Neural cell (in vitro differentiated cells): Measurements from ENCODE around the gene TINAGL1. TPM values are rescaled to one million over a fixed set of nuclear protein-coding genes. Genes with fewer than 3 reads are reported as not detected.

Experiments
- H2AFZ ChIP-seq: fragments of 200-600, 300-800 bp; sonication (generic), shearing (Covaris generic); 2 replicates; pipeline ENCODE4 v1.6.0; 2014; ENCODE audit warnings: low read depth, mild to moderate bottlenecking, antibody characterized with exemption, low read length, moderate library complexity
- H3F3A ChIP-seq: fragments of 200-600 bp; shearing (Covaris generic); 2 replicates; pipeline ENCODE4 v1.6.1; 2016; ENCODE audit warnings: mild to moderate bottlenecking, moderate library complexity, mixed read lengths, antibody characterized with exemption, low read length; ENCODE audit not compliant: insufficient read depth, poor library complexity, severe bottlenecking
- H3K27ac ChIP-seq: fragments of 200-600, 300-800 bp; sonication (generic), shearing (Covaris generic); 2 replicates; pipeline ENCODE4 v1.5.1; 2014; ENCODE audit warnings: mild to moderate bottlenecking, low read length, moderate library complexity
- H3K27me3 ChIP-seq: fragments of 300-800, 200-600 bp; sonication (generic), shearing (Covaris generic); 2 replicates; pipeline ENCODE4 v1.6.0; 2014; ENCODE audit warnings: mild to moderate bottlenecking, low read depth, low read length, moderate library complexity; ENCODE audit not compliant: insufficient read depth
- H3K36me3 ChIP-seq: fragments of 300-800, 200-600 bp; sonication (generic), shearing (Covaris generic); 2 replicates; pipeline ENCODE4 v1.5.1; 2014; ENCODE audit warnings: mild to moderate bottlenecking, antibody characterized with exemption, low read length, moderate library complexity; ENCODE audit not compliant: insufficient read depth
- H3K4me2 ChIP-seq: fragments of 300-800, 200-600 bp; sonication (generic), shearing (Covaris generic); 2 replicates; pipeline ENCODE4 v1.6.0; 2014; ENCODE audit warnings: mild to moderate bottlenecking, low read length
- H3K4me3 ChIP-seq: fragments of 300-800, 200-600 bp; sonication (generic), shearing (Covaris generic); 2 replicates; pipeline ENCODE4 v1.5.1; 2014; ENCODE audit warnings: mild to moderate bottlenecking, low read length, moderate library complexity
- H3K79me2 ChIP-seq: fragments of 200-600 bp; shearing (Covaris generic); replicated peaks from 2 replicates; pipeline ENCODE4 v1.6.0; 2014; ENCODE audit warnings: mild to moderate bottlenecking, low read length, moderate library complexity; ENCODE audit not compliant: insufficient read depth
- H3K9ac ChIP-seq: fragments of 300-800, 200-600 bp; sonication (generic), shearing (Covaris generic); 2 replicates; pipeline ENCODE4 v1.6.1; 2016; ENCODE audit warnings: mild to moderate bottlenecking, low read length, mixed read lengths
- H3K9me2 ChIP-seq: fragments of 200-600 bp; shearing (Covaris generic); 2 replicates; pipeline ENCODE4 v1.6.1; 2016; ENCODE audit warnings: mild to moderate bottlenecking, low read length, mixed read lengths; ENCODE audit not compliant: insufficient read depth
- H3K9me3 ChIP-seq: fragments of 200-600, 300-800 bp; sonication (generic), shearing (Covaris generic); 2 replicates; pipeline ENCODE4 v1.6.1; 2016; ENCODE audit warnings: mild to moderate bottlenecking, mixed run types, low read length, moderate library complexity, mixed read lengths
- H4K20me1 ChIP-seq: fragments of 200-600 bp; shearing (Covaris generic); 2 replicates; pipeline ENCODE4 v1.6.1; 2016; ENCODE audit warnings: mild to moderate bottlenecking, mixed run types; ENCODE audit not compliant: insufficient read depth
- CTCF ChIP-seq: fragments of 450-650 bp; IDR thresholded peaks from 2 replicates; pipeline ENCODE4 v1.5.1; 2014; ENCODE audit warnings: antibody characterized with exemption, mild to moderate bottlenecking, moderate library complexity; ENCODE audit not compliant: poor library complexity, severe bottlenecking
- EP300 ChIP-seq: fragments of 450-650 bp; conservative IDR thresholded peaks from 2 replicates; pipeline ENCODE4 v1.6.1; 2014; ENCODE audit warnings: antibody characterized with exemption, mild to moderate bottlenecking, moderate library complexity; ENCODE audit not compliant: poor library complexity, severe bottlenecking
- EZH2 ChIP-seq: fragments of 200-600, 300-800 bp; shearing (Covaris generic), sonication (generic); IDR thresholded peaks from 2 replicates; pipeline ENCODE4 v1.6.1; 2014; ENCODE audit warnings: antibody characterized with exemption, low read length, borderline replicate concordance, mild to moderate bottlenecking; ENCODE audit not compliant: insufficient read depth, poor library complexity, severe bottlenecking
- MXI1 ChIP-seq: fragments of 450-650 bp; conservative IDR thresholded peaks from 2 replicates; pipeline ENCODE4 v1.6.1; 2014; ENCODE audit warnings: antibody characterized with exemption, mild to moderate bottlenecking; ENCODE audit not compliant: poor library complexity, severe bottlenecking
- POLR2AphosphoS5 ChIP-seq: IDR thresholded peaks from 2 replicates; pipeline ENCODE4 v1.6.1; 2012
- RAD21 ChIP-seq: fragments of 450-650 bp; conservative IDR thresholded peaks from 2 replicates; pipeline ENCODE4 v1.6.1; 2014; ENCODE audit warnings: antibody characterized with exemption, mild to moderate bottlenecking, moderate library complexity
- SMC3 ChIP-seq: fragments of 450-650 bp; conservative IDR thresholded peaks from 2 replicates; pipeline ENCODE4 v1.6.1; 2014; ENCODE audit warnings: antibody characterized with exemption, mild to moderate bottlenecking, moderate library complexity; ENCODE audit not compliant: poor library complexity
- TAF1 ChIP-seq: IDR thresholded peaks from 2 replicates; pipeline ENCODE4 v1.6.1; 2012; ENCODE audit warnings: low read depth
- polyA plus RNA-seq: library from polyadenylated mRNA; depleted of rRNA; stranded (reverse); fragments of >200 nt; gene quantifications from 2 replicates; pipeline ENCODE4 v1.2.3, GENCODE V29; 2014
- TF ChIP-seq, protein P1 (sequence below): IDR thresholded peaks from 2 replicates; pipeline ENCODE4 v1.6.1; 2012; ENCODE audit warnings: borderline replicate concordance

The TINAGL1 gene
- polyA plus RNA-seq, 1 donor from 2014 or later = not detected

- Histone ChIP-seq H3K36me3 (no peaks in the 10 kb centered on the region), H3F3A (no peaks in the 10 kb centered on the region)
- TF ChIP-seq EP300 (no peak), RAD21 (no peak), SMC3 (no peak), EZH2 (no peak), CTCF (no peak), TAF1 (no peak), POLR2AphosphoS5 (no peak), MXI1 (no peak)
- TF ChIP-seq, protein P1, sequence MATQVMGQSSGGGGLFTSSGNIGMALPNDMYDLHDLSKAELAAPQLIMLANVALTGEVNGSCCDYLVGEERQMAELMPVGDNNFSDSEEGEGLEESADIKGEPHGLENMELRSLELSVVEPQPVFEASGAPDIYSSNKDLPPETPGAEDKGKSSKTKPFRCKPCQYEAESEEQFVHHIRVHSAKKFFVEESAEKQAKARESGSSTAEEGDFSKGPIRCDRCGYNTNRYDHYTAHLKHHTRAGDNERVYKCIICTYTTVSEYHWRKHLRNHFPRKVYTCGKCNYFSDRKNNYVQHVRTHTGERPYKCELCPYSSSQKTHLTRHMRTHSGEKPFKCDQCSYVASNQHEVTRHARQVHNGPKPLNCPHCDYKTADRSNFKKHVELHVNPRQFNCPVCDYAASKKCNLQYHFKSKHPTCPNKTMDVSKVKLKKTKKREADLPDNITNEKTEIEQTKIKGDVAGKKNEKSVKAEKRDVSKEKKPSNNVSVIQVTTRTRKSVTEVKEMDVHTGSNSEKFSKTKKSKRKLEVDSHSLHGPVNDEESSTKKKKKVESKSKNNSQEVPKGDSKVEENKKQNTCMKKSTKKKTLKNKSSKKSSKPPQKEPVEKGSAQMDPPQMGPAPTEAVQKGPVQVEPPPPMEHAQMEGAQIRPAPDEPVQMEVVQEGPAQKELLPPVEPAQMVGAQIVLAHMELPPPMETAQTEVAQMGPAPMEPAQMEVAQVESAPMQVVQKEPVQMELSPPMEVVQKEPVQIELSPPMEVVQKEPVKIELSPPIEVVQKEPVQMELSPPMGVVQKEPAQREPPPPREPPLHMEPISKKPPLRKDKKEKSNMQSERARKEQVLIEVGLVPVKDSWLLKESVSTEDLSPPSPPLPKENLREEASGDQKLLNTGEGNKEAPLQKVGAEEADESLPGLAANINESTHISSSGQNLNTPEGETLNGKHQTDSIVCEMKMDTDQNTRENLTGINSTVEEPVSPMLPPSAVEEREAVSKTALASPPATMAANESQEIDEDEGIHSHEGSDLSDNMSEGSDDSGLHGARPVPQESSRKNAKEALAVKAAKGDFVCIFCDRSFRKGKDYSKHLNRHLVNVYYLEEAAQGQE = no peak
Measured at GRCh38 chr1:31535561-31535960, 40.8 kb upstream of the TINAGL1 start.

DNA sequence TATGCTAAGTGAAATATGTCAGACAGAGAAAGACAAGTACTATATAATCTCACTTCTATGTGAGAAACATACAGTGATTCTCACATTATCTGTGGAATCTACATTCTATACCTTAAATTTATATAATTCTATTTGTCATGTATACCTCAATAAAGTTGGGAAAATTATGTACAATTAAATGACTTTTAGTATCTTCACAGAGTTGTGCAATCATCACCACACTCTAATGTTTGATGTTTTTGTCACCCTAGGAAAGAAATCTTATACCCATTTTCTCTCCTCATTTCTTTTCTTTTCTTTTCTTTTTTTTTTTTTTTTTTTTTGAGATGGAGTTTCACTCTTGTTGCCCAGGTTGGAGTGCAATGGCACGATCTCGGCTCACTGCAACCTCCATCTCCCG lies 37.0 kb upstream of the TINAGL1 start:
- TF ChIP-seq TAF1 = no peak
- TF ChIP-seq EZH2 = no peak
- no peak for TF ChIP-seq MXI1
- TF ChIP-seq EP300 = no peak
- Histone ChIP-seq H3K4me2 (no peak overlapping the region), H2AFZ (no peak overlapping the region), H3K9me3 (no peaks in the 10 kb centered on the region), H3K27ac (no peak overlapping the region), H4K20me1 (no peaks in the 10 kb centered on the region), H3K79me2 (no peaks in the 10 kb centered on the region), H3K9ac (no peak overlapping the region), H3K27me3 (no peaks in the 10 kb centered on the region), H3K4me3 (no peak overlapping the region), H3F3A (no peaks in the 10 kb centered on the region), H3K9me2 (no peaks in the 10 kb centered on the region), H3K36me3 (no peaks in the 10 kb centered on the region)

More at GRCh38 chr1:31535561-31535960, 40.8 kb upstream of the TINAGL1 start:
- Histone ChIP-seq H3K9me3 (no peaks in the 10 kb centered on the region), H3K27ac (no peak overlapping the region), H3K4me2 (no peak overlapping the region), H4K20me1 (no peaks in the 10 kb centered on the region), H3K4me3 (no peak overlapping the region), H3K79me2 (no peaks in the 10 kb centered on the region), H3K9ac (no peak overlapping the region), H3K9me2 (no peaks in the 10 kb centered on the region), H3K27me3 (peaks cover 3% of the 10 kb centered on the region), H2AFZ (no peak overlapping the region)

GRCh38 chr1:31541194-31541593 lies 35.1 kb upstream of the TINAGL1 start:
- no peak overlapping the region for H3K9ac ChIP-seq
- TF ChIP-seq TAF1 = no peak
- TF ChIP-seq SMC3 = no peak
- no peak for TF ChIP-seq EP300
- TF ChIP-seq MXI1 = no peak
- TF ChIP-seq POLR2AphosphoS5 = no peak
- TF ChIP-seq EZH2 = no peak
- no peak for TF ChIP-seq RAD21
- TF ChIP-seq CTCF = no peak
- TF ChIP-seq, protein P1 = no peak
- H3K4me3 ChIP-seq = no peak overlapping the region
- no peaks in the 10 kb centered on the region for H3K27me3 ChIP-seq
- H3K4me2 ChIP-seq = no peak overlapping the region
- no peaks in the 10 kb centered on the region for H3K9me3 ChIP-seq
- no peaks in the 10 kb centered on the region for H3K79me2 ChIP-seq
- no peaks in the 10 kb centered on the region for H3K36me3 ChIP-seq
- H2AFZ ChIP-seq = no peak overlapping the region
- H3F3A ChIP-seq = no peaks in the 10 kb centered on the region
- no peak overlapping the region for H3K27ac ChIP-seq
- H3K9me2 ChIP-seq = no peaks in the 10 kb centered on the region
- no peaks in the 10 kb centered on the region for H4K20me1 ChIP-seq
